GM12892 (cell line): ENCODE measurements around the gene PRL.

Experiments used
- DNase-seq: peaks from one replicate; pipeline ENCODE4 v3.0.0; 2011; ENCODE audit not compliant: insufficient read length
- FAIRE-seq: peaks from 2 replicates; lab custom pipeline; 2011; peaks lifted over from hg19 to GRCh38; lab: Jason Lieb, UNC
- POLR2A ChIP-seq: IDR thresholded peaks from 2 replicates; pipeline ENCODE4 v1.6.1; 2011; ENCODE audit warnings: low read depth, low read length, control low read depth
- POLR2AphosphoS5 ChIP-seq: IDR thresholded peaks from 2 replicates; pipeline ENCODE4 v1.6.1; 2011; ENCODE audit warnings: low read depth, low read length, control low read depth
- TAF1 ChIP-seq: IDR thresholded peaks from 2 replicates; pipeline ENCODE4 v1.6.1; 2011; ENCODE audit warnings: low read depth, mild to moderate bottlenecking, control low read depth, low read length, borderline replicate concordance

PRL gene

GRCh38 chr6:22322103-22323030 is 25.5 kb upstream of the PRL start:
- TF ChIP-seq POLR2AphosphoS5 (no peak), POLR2A (no peak), TAF1 (no peak)
- FAIRE-seq (peak; percentile 86), DNase-seq (no peak)

GRCh38 chr6:22320750-22321149 is 23.9 kb upstream of the PRL start:
- DNase-seq (no peak), FAIRE-seq (no peak)
- TF ChIP-seq TAF1 (no peak), POLR2A (no peak), POLR2AphosphoS5 (no peak)

- FAIRE-seq = no peak
- TF ChIP-seq POLR2AphosphoS5 = no peak
- TF ChIP-seq POLR2A = no peak
- no peak for TF ChIP-seq TAF1
- DNase-seq = no peak
These were observed 21.6 kb upstream of the PRL start for GRCh38 chr6:22318404-22318803.

GRCh38 chr6:22313796-22314195 is 17.0 kb upstream of the PRL start:
- no peak for FAIRE-seq
- DNase-seq = no peak
- no peak for TF ChIP-seq POLR2A
- TF ChIP-seq POLR2AphosphoS5 = no peak
- TF ChIP-seq TAF1 = no peak

GRCh38 chr6:22308939-22309338 is 12.1 kb upstream of the PRL start:
- FAIRE-seq (no peak), DNase-seq (no peak)
- TF ChIP-seq POLR2A (no peak), POLR2AphosphoS5 (no peak), TAF1 (no peak)

GRCh38 chr6:22306741-22307466 is 10.1 kb upstream of the PRL start:
- FAIRE-seq = no peak
- TF ChIP-seq POLR2AphosphoS5 (no peak), TAF1 (no peak), POLR2A (no peak)
- DNase-seq = no peak

- TF ChIP-seq POLR2A = no peak
- no peak for TF ChIP-seq TAF1
- TF ChIP-seq POLR2AphosphoS5 = no peak
- DNase-seq = no peak
- FAIRE-seq = no peak
These were observed 6.0 kb upstream of the PRL start for GRCh38 chr6:22302838-22303237.

GRCh38 chr6:22300273-22300998 is 3.6 kb upstream of the PRL start:
- no peak for TF ChIP-seq TAF1
- TF ChIP-seq POLR2A = no peak
- TF ChIP-seq POLR2AphosphoS5 = no peak
- DNase-seq (no peak), FAIRE-seq (no peak)

- no peak for FAIRE-seq
- no peak for TF ChIP-seq POLR2A
- no peak for TF ChIP-seq POLR2AphosphoS5
- no peak for TF ChIP-seq TAF1
- no peak for DNase-seq
These were observed 1.6 kb upstream of the PRL start for GRCh38 chr6:22298475-22298890.

GRCh38 chr6:22296067-22296466 is 769 bp downstream of the PRL start:
- FAIRE-seq (no peak), DNase-seq (no peak)
- TF ChIP-seq TAF1 = no peak
- TF ChIP-seq POLR2A = no peak
- TF ChIP-seq POLR2AphosphoS5 = no peak

- FAIRE-seq (no peak), DNase-seq (no peak)
- TF ChIP-seq POLR2A (no peak), POLR2AphosphoS5 (no peak)
These were observed 1.7 kb downstream of the PRL start for GRCh38 chr6:22295145-22295544.

- FAIRE-seq (no peak), DNase-seq (no peak)
- TF ChIP-seq POLR2AphosphoS5 (no peak), TAF1 (no peak), POLR2A (no peak)
These were observed 2.5 kb downstream of the PRL start for GRCh38 chr6:22294301-22294700.

- TF ChIP-seq TAF1 = no peak
- TF ChIP-seq POLR2AphosphoS5 = no peak
- no peak for TF ChIP-seq POLR2A
- DNase-seq (no peak), FAIRE-seq (no peak)
These were observed 6.8 kb downstream of the PRL start for GRCh38 chr6:22290045-22290444.
